ENCODE data around the gene KRT1. TPM values are rescaled to one million over a fixed set of nuclear protein-coding genes. Genes with fewer than 3 reads are reported as not detected.

The KRT1 gene
- polyA plus RNA-seq, 1 of the 3 experiments (the other 2 are of a cell fraction): not detected

GRCh38 chr12:52658196-52658595 lies 22.0 kb downstream of the KRT1 start:
- H3K9me3 ChIP-seq: no peaks in the 10 kb centered on the region
- H3F3A ChIP-seq (replicated peaks; ENCODE audit: insufficient read depth): no peaks in the 10 kb centered on the region
- no peaks in the 10 kb centered on the region for H3K36me3 ChIP-seq (replicated peaks in 1 of 2; ENCODE audit: control insufficient read depth in 1 of 2, insufficient read depth in 2 of 2, low read length in 1 of 2)
- H4K20me1 ChIP-seq (ENCODE audit: insufficient read depth): no peaks in the 10 kb centered on the region
- ChIA-PET POLR2A (no interaction called here), CTCF (interaction anchor here (1.2 kb wide), 1 partner anchor 633 kb away, joined by 3 read pairs; no protein-coding TSS in a partner anchor)
- no peak overlapping the region for H3K27ac ChIP-seq (ENCODE audit: low read depth in 2 of 2, low read length in 1 of 2)
- no peak overlapping the region for H2AFZ ChIP-seq (ENCODE audit: low read depth)
- H3K79me2 ChIP-seq (ENCODE audit: insufficient read depth): no peaks in the 10 kb centered on the region
- WGBS (ENCODE audit: low lambda C conversion rate): 29% methylated on average over 4 of the region's 4 CpGs
- H3K4me1 ChIP-seq (ENCODE audit: control insufficient read depth in 1 of 2, insufficient read depth in 2 of 2, low read depth in 1 of 2, low read length in 1 of 2): no peaks in the 10 kb centered on the region
- no peak overlapping the region for H3K4me2 ChIP-seq
- TF ChIP-seq MXI1 (IDR thresholded peaks at IDR 0.05; ENCODE audit: low read depth, low read length): no peak
- TF ChIP-seq, protein P1, sequence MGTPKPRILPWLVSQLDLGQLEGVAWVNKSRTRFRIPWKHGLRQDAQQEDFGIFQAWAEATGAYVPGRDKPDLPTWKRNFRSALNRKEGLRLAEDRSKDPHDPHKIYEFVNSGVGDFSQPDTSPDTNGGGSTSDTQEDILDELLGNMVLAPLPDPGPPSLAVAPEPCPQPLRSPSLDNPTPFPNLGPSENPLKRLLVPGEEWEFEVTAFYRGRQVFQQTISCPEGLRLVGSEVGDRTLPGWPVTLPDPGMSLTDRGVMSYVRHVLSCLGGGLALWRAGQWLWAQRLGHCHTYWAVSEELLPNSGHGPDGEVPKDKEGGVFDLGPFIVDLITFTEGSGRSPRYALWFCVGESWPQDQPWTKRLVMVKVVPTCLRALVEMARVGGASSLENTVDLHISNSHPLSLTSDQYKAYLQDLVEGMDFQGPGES (IDR thresholded peaks at IDR 0.05; ENCODE audit: low read depth, low read length): no peak
- TF ChIP-seq EP300 (IDR thresholded peaks at IDR 0.05; ENCODE audit: borderline replicate concordance in 1 of 2, low read depth in 1 of 2, low read length in 1 of 2): no peak
- TF ChIP-seq, protein P2, sequence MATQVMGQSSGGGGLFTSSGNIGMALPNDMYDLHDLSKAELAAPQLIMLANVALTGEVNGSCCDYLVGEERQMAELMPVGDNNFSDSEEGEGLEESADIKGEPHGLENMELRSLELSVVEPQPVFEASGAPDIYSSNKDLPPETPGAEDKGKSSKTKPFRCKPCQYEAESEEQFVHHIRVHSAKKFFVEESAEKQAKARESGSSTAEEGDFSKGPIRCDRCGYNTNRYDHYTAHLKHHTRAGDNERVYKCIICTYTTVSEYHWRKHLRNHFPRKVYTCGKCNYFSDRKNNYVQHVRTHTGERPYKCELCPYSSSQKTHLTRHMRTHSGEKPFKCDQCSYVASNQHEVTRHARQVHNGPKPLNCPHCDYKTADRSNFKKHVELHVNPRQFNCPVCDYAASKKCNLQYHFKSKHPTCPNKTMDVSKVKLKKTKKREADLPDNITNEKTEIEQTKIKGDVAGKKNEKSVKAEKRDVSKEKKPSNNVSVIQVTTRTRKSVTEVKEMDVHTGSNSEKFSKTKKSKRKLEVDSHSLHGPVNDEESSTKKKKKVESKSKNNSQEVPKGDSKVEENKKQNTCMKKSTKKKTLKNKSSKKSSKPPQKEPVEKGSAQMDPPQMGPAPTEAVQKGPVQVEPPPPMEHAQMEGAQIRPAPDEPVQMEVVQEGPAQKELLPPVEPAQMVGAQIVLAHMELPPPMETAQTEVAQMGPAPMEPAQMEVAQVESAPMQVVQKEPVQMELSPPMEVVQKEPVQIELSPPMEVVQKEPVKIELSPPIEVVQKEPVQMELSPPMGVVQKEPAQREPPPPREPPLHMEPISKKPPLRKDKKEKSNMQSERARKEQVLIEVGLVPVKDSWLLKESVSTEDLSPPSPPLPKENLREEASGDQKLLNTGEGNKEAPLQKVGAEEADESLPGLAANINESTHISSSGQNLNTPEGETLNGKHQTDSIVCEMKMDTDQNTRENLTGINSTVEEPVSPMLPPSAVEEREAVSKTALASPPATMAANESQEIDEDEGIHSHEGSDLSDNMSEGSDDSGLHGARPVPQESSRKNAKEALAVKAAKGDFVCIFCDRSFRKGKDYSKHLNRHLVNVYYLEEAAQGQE (IDR thresholded peaks at IDR 0.05; ENCODE audit: low read depth, low read length): no peak
- TF ChIP-seq, protein P3, sequence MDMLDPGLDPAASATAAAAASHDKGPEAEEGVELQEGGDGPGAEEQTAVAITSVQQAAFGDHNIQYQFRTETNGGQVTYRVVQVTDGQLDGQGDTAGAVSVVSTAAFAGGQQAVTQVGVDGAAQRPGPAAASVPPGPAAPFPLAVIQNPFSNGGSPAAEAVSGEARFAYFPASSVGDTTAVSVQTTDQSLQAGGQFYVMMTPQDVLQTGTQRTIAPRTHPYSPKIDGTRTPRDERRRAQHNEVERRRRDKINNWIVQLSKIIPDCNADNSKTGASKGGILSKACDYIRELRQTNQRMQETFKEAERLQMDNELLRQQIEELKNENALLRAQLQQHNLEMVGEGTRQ (IDR thresholded peaks at IDR 0.05; ENCODE audit: borderline replicate concordance, low read depth, low read length): no peak
- TF ChIP-seq RXRA (IDR thresholded peaks at IDR 0.05; ENCODE audit: borderline replicate concordance, low read depth): no peak
- no peak for TF ChIP-seq NFIC (IDR thresholded peaks at IDR 0.05; ENCODE audit: borderline replicate concordance)
- no peak for TF ChIP-seq ELF1 (IDR thresholded peaks at IDR 0.05)
- TF ChIP-seq SIN3A (IDR thresholded peaks at IDR 0.05; ENCODE audit: borderline replicate concordance, low read depth, low read length): no peak
- TF ChIP-seq JUND (IDR thresholded peaks at IDR 0.05): no peak
- no peak for TF ChIP-seq TCF12 (IDR thresholded peaks at IDR 0.05)
- no peak for TF ChIP-seq POLR2AphosphoS5 (IDR thresholded peaks at IDR 0.05; ENCODE audit: low read depth, low read length)
- no peak for TF ChIP-seq FOXM1 (IDR thresholded peaks at IDR 0.05; ENCODE audit: low read depth)
- TF ChIP-seq, protein P4, sequence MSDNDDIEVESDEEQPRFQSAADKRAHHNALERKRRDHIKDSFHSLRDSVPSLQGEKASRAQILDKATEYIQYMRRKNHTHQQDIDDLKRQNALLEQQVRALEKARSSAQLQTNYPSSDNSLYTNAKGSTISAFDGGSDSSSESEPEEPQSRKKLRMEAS (IDR thresholded peaks at IDR 0.05; ENCODE audit: low read depth): no peak
- no peak for TF ChIP-seq MEF2A (IDR thresholded peaks at IDR 0.05; ENCODE audit: borderline replicate concordance, low read depth)
- TF ChIP-seq PBX3 (IDR thresholded peaks at IDR 0.05): no peak
- TF ChIP-seq TEAD4 (IDR thresholded peaks at IDR 0.05; ENCODE audit: borderline replicate concordance, insufficient read depth): no peak
- H3K9me2 ChIP-seq: no peaks in the 10 kb centered on the region
- H3K9ac ChIP-seq: no peak overlapping the region
- no peak for DNase-seq
- H3K27me3 ChIP-seq (ENCODE audit: insufficient read depth): peaks cover 31% of the 10 kb centered on the region
- no peak overlapping the region for H3K4me3 ChIP-seq (ENCODE audit: low read depth in 2 of 2, low read length in 1 of 2)
